H1 (cell line): ENCODE measurements around the gene UGT2B7. TPM values are rescaled to one million over a fixed set of nuclear protein-coding genes. Genes with fewer than 3 reads are reported as not detected.

ENCODE experiments used
- CTCF ChIA-PET: fragments of 300-600 bp; sonication (Branson Sonifier 250); formaldehyde crosslinking; loops from one replicate; lab custom pipeline; 2021; ENCODE audit not compliant: partially characterized antibody; lab: Charles Lee
- POLR2A ChIA-PET: fragments of 300-600 bp; sonication (Branson Sonifier 250); formaldehyde crosslinking; loops from one replicate; lab custom pipeline; 2021; ENCODE audit warnings: inconsistent platforms; ENCODE audit not compliant: partially characterized antibody; lab: Charles Lee
- DNase-seq, 2 experiments: peaks; one replicate each; pipeline versions ENCODE4 v3.0.0 to v3.0.0-alpha.2; 2010 to 2022; ENCODE audit warnings: low spot score in 2 of 2, low read depth in 1 of 2, mixed read lengths in 1 of 2
- FAIRE-seq: peaks from 2 replicates; lab custom pipeline; 2011; peaks lifted over from hg19 to GRCh38; lab: Jason Lieb, UNC
- H2AFZ ChIP-seq: 2 replicates; pipeline ENCODE4 v1.8.1; 2012; ENCODE audit warnings: low read length, inconsistent platforms
- H2AK5ac ChIP-seq: 2 replicates; pipeline ENCODE4 v1.6.1; 2013; ENCODE audit warnings: low read depth, low read length
- H2BK120ac ChIP-seq: replicated peaks from 2 replicates; pipeline ENCODE3; 2013; ENCODE audit warnings: low read depth, low read length, inconsistent platforms
- H2BK12ac ChIP-seq: 2 replicates; pipeline ENCODE4 v1.6.1; 2013; ENCODE audit warnings: low read depth, low read length
- H2BK15ac ChIP-seq: 2 replicates; pipeline ENCODE4 v1.6.1; 2013; ENCODE audit warnings: low read length
- H2BK20ac ChIP-seq: 2 replicates; pipeline ENCODE4 v1.6.1; 2013; ENCODE audit warnings: low read length
- H2BK5ac ChIP-seq: 2 replicates; pipeline ENCODE4 v1.6.1; 2013; ENCODE audit warnings: low read depth, low read length
- H3K14ac ChIP-seq: 2 replicates; pipeline ENCODE4 v1.6.1; 2013; ENCODE audit warnings: inconsistent platforms; ENCODE audit not compliant: insufficient read length
- H3K18ac ChIP-seq: 2 replicates; pipeline ENCODE4 v1.6.1; 2013; ENCODE audit warnings: low read length; ENCODE audit errors: extremely low read depth
- H3K23ac ChIP-seq: 2 replicates; pipeline ENCODE4 v1.6.1; 2013; ENCODE audit warnings: inconsistent platforms; ENCODE audit not compliant: insufficient read length
- H3K23me2 ChIP-seq: 2 replicates; pipeline ENCODE4 v1.6.1; 2013; ENCODE audit warnings: low read depth, low read length
- H3K27ac ChIP-seq: 2 replicates; pipeline ENCODE4 v1.6.1; 2011; ENCODE audit warnings: low read depth, low read length, inconsistent platforms
- H3K27me3 ChIP-seq, 4 experiments: replicated peaks in 1 of 4; 1 replicate in 1 of 4; 2 replicates in 3 of 4; pipeline versions ENCODE4 v1.6.1 to v1.8.1; 2011 to 2013; ENCODE audit warnings: low read length in 3 of 4, mild to moderate bottlenecking in 3 of 4, inconsistent platforms in 2 of 4, mixed read lengths in 2 of 4, moderate library complexity in 1 of 4; ENCODE audit not compliant: control insufficient read depth in 3 of 4, insufficient read depth in 3 of 4; ENCODE audit errors: extremely low read depth in 1 of 4
- H3K36me3 ChIP-seq, 4 experiments: 2 replicates each; pipeline versions ENCODE4 v1.6.1 to v1.8.1; 2011 to 2013; ENCODE audit warnings: mild to moderate bottlenecking in 4 of 4, low read length in 3 of 4, moderate library complexity in 2 of 4, control low read depth in 1 of 4, inconsistent platforms in 1 of 4; ENCODE audit not compliant: insufficient read depth in 4 of 4, control insufficient read depth in 2 of 4
- H3K4ac ChIP-seq: replicated peaks from 2 replicates; pipeline ENCODE3; 2013; ENCODE audit warnings: low read length, low read depth, mixed read lengths, inconsistent platforms; ENCODE audit not compliant: insufficient read length
- H3K4me1 ChIP-seq, 4 experiments: replicated peaks in 1 of 4; 1 replicate in 1 of 4; 2 replicates in 3 of 4; pipeline versions ENCODE4 v1.6.1 to v1.8.1; 2011 to 2013; ENCODE audit warnings: low read length in 3 of 4, inconsistent platforms in 2 of 4, mixed read lengths in 1 of 4; ENCODE audit not compliant: insufficient read depth in 4 of 4, control insufficient read depth in 3 of 4
- H3K4me2 ChIP-seq, 2 experiments: 2 replicates each; pipeline versions ENCODE4 v1.6.1 to v1.8.1; 2011 to 2013; ENCODE audit warnings: low read depth in 2 of 2, low read length in 2 of 2, control low read depth in 1 of 2, inconsistent platforms in 1 of 2, mild to moderate bottlenecking in 1 of 2; ENCODE audit not compliant: insufficient read depth in 1 of 2
- H3K4me3 ChIP-seq, 4 experiments: fragments of 200-600, 300-600 bp in 1 of 4; sonication (generic), shearing (Covaris generic), sonication (Bioruptor Twin) in 1 of 4; 2 replicates each; pipeline versions ENCODE4 v1.5.1 to v1.8.1; 2011 to 2016; ENCODE audit warnings: low read length in 4 of 4, low read depth in 3 of 4, control low read depth in 2 of 4, inconsistent platforms in 2 of 4, mild to moderate bottlenecking in 2 of 4, mixed read lengths in 1 of 4, moderate library complexity in 1 of 4; ENCODE audit not compliant: insufficient read depth in 2 of 4; ENCODE audit errors: extremely low read depth in 1 of 4
- H3K56ac ChIP-seq: replicated peaks from 2 replicates; pipeline ENCODE3; 2013; ENCODE audit warnings: low read depth, mild to moderate bottlenecking, mixed read lengths, low read length, inconsistent platforms; ENCODE audit not compliant: insufficient read length
- H3K79me1 ChIP-seq: 2 replicates; pipeline ENCODE4 v1.6.1; 2013; ENCODE audit warnings: low read depth, low read length, control low read depth
- H3K79me2 ChIP-seq, 2 experiments: 2 replicates each; pipeline versions ENCODE4 v1.6.1 to v1.8.1; 2012 to 2013; ENCODE audit warnings: low read length in 2 of 2, mild to moderate bottlenecking in 2 of 2, inconsistent platforms in 1 of 2; ENCODE audit not compliant: insufficient read depth in 2 of 2, control insufficient read depth in 1 of 2
- H3K9ac ChIP-seq, 4 experiments: replicated peaks in 1 of 4; 1 replicate in 1 of 4; 2 replicates in 3 of 4; pipeline versions ENCODE4 v1.6.1 to v1.8.1; 2011 to 2013; ENCODE audit warnings: low read depth in 3 of 4, low read length in 3 of 4, control low read depth in 2 of 4, mild to moderate bottlenecking in 2 of 4, moderate library complexity in 2 of 4, inconsistent platforms in 1 of 4; ENCODE audit errors: extremely low read depth in 1 of 4
- H3K9me3 ChIP-seq, 2 experiments: 2 replicates each; pipeline versions ENCODE4 v1.6.1 to v1.8.1; 2012 to 2013; ENCODE audit warnings: mild to moderate bottlenecking in 2 of 2, moderate library complexity in 2 of 2, control low read depth in 1 of 2, inconsistent platforms in 1 of 2, low read depth in 1 of 2, low read length in 1 of 2, mixed read lengths in 1 of 2; ENCODE audit not compliant: insufficient read depth in 2 of 2
- H4K20me1 ChIP-seq, 2 experiments: replicated peaks in 1 of 2; 2 replicates each; pipeline versions ENCODE3 to v1.8.1; 2011 to 2013; ENCODE audit warnings: inconsistent platforms in 2 of 2, low read length in 2 of 2, mild to moderate bottlenecking in 1 of 2; ENCODE audit not compliant: insufficient read depth in 2 of 2, control insufficient read depth in 1 of 2
- H4K5ac ChIP-seq: 2 replicates; pipeline ENCODE4 v1.6.1; 2013; ENCODE audit warnings: low read length, low read depth, mixed read lengths, inconsistent platforms; ENCODE audit not compliant: insufficient read length
- H4K8ac ChIP-seq: 2 replicates; pipeline ENCODE4 v1.8.0; 2013; ENCODE audit warnings: mild to moderate bottlenecking, moderate library complexity, low read length, inconsistent platforms; ENCODE audit not compliant: insufficient read depth; ENCODE audit errors: extremely low read depth
- H4K91ac ChIP-seq: replicated peaks from 2 replicates; pipeline ENCODE3; 2013; ENCODE audit warnings: low read length, mixed read lengths, inconsistent platforms; ENCODE audit not compliant: insufficient read length
- ATF2 ChIP-seq: IDR thresholded peaks from 2 replicates; pipeline ENCODE4 v1.6.1; 2012; ENCODE audit warnings: low read length, inconsistent platforms
- HDAC2 ChIP-seq, 2 experiments: fragments of 300-600 bp in 1 of 2; sonication (generic) in 1 of 2; IDR thresholded peaks; 2 replicates each; pipeline ENCODE4 v1.6.1; 2011 to 2012; ENCODE audit warnings: low read depth in 2 of 2, low read length in 2 of 2, mild to moderate bottlenecking in 2 of 2, moderate library complexity in 2 of 2, borderline replicate concordance in 1 of 2, inconsistent platforms in 1 of 2
- POLR2AphosphoS5 ChIP-seq: IDR thresholded peaks from 2 replicates; pipeline ENCODE4 v1.6.1; 2011; ENCODE audit warnings: low read depth, low read length
- SIX5 ChIP-seq: IDR thresholded peaks from 2 replicates; pipeline ENCODE4 v1.6.1; 2011; ENCODE audit warnings: mild to moderate bottlenecking, low read depth, low read length
- TEAD4 ChIP-seq: IDR thresholded peaks from 2 replicates; pipeline ENCODE4 v1.6.1; 2012; ENCODE audit warnings: low read depth, low read length, inconsistent platforms, mixed read lengths
- WGBS, 2 experiments: shearing (Covaris generic) in 1 of 2; methylation state at CpG; one replicate each; pipeline versions ENCODE4 v1.1.6 to v1.1.7; 2013 to 2015; ENCODE audit warnings: low lambda C conversion rate in 2 of 2, mixed read lengths in 2 of 2, inconsistent platforms in 1 of 2, low coverage in 1 of 2, missing lambda C conversion rate in 1 of 2; ENCODE audit not compliant: insufficient replicate concordance in 2 of 2, insufficient coverage in 1 of 2, insufficient read length in 1 of 2; ENCODE audit errors: extremely low coverage in 1 of 2, missing lambda C conversion rate in 1 of 2; 5-methylcytosine and 5-hydroxymethylcytosine counted together
- polyA plus RNA-seq, 7 experiments: library from polyadenylated mRNA; depleted of rRNA in 3 of 7; stranded (reverse) in 5 of 7; unstranded in 2 of 7; fragments of >200 nt in 5 of 7; fragments of 200-250 nt in 2 of 7; gene quantifications; 1 replicate in 5 of 7; 2 replicates in 1 of 7; 4 replicates in 1 of 7; pipeline versions ENCODE4 v1.2.1 to v1.2.3, GENCODE V29; 2011 to 2013; ENCODE audit warnings: missing spikeins in 2 of 7, mixed read lengths in 2 of 7
- total RNA-seq: library from RNA; stranded (reverse); fragmentation: NEBNext Ultra II Directional; extraction: Animal tissue kit (Norgen Biotek cat#: 25700); gene quantifications from 2 replicates; pipeline ENCODE4 v1.2.1, GENCODE V29; 2021
- TF ChIP-seq, protein P1 (sequence below), 3 experiments: IDR thresholded peaks; 1 replicate in 2 of 3; 2 replicates in 1 of 3; pipeline versions ENCODE4 v1.5.1 to v1.6.1; 2011; ENCODE audit warnings: low read length in 3 of 3, mild to moderate bottlenecking in 3 of 3, inconsistent platforms in 2 of 3, low read depth in 1 of 3, moderate library complexity in 1 of 3; ENCODE audit not compliant: insufficient read depth in 1 of 3; ENCODE audit errors: control extremely low read depth in 1 of 3
- TF ChIP-seq, protein P2 (sequence below): IDR thresholded peaks from 2 replicates; pipeline ENCODE4 v1.6.1; 2012; ENCODE audit warnings: inconsistent platforms

Gene UGT2B7
- total and polyA plus RNA-seq, 2 of the 8 experiments (the other 6 are each of a cell fraction or from before 2014, with no cell fraction given): not detected

GRCh38 chr4:69058410-69059059 lies 37.7 kb upstream of the UGT2B7 start:
- H3K23me2 ChIP-seq: no peaks in the 10 kb centered on the region
- peak overlapping the region; percentile 67 for H2BK5ac ChIP-seq
- H4K8ac ChIP-seq: no peak overlapping the region
- no peaks in the 10 kb centered on the region for H3K27me3 ChIP-seq
- no peak overlapping the region for H3K56ac ChIP-seq
- H3K18ac ChIP-seq: peak overlapping the region; percentile 53
- 56% methylated on average over 6 of the region's 6 CpGs; no CpG with 5 or more reads in 1 of the 2 experiments for WGBS, 2 experiments
- H3K23ac ChIP-seq: no peak overlapping the region
- no peak overlapping the region for H3K14ac ChIP-seq
- peak overlapping the region; percentile 82 for H2AFZ ChIP-seq
- H2BK120ac ChIP-seq: peak overlapping the region; percentile 59
- H2BK12ac ChIP-seq: peak overlapping the region; percentile 92; the same call in 1 of the 2 replicates
- no peak overlapping the region for H2AK5ac ChIP-seq
- H3K4me3 ChIP-seq: peak overlapping the region in 2 of 4 experiments; percentile 1 to 27; a peak in 3 of 8 replicates
- H4K20me1 ChIP-seq: no peaks in the 10 kb centered on the region
- no peak overlapping the region; a peak in 1 of 7 replicates for H3K9ac ChIP-seq
- H3K4me1 ChIP-seq: peaks cover 13 to 20% (median 14%) of the 10 kb centered on the region in 4 experiments; a peak in 6 of 7 replicates
- no peaks in the 10 kb centered on the region for H3K36me3 ChIP-seq
- H3K27ac ChIP-seq: peak overlapping the region; percentile 49; the same call in 1 of the 2 replicates
- peak overlapping the region; percentile 81 for H4K91ac ChIP-seq
- H2BK20ac ChIP-seq: no peak overlapping the region
- no peak for DNase-seq
- ChIA-PET CTCF (interaction anchor here (0.6 to 1.2 kb wide), 5 partner anchors 11 to 1113 kb away, joined by 3 read pairs; no protein-coding TSS in a partner anchor), POLR2A (interaction anchor here (2.0 kb wide), 1 partner anchor 153 kb away, joined by 9 read pairs; no protein-coding TSS in a partner anchor)
- no peak for FAIRE-seq
- H3K4me2 ChIP-seq: peak overlapping the region; percentile 59 to 67
- H3K9me3 ChIP-seq: no peaks in the 10 kb centered on the region
- no peak overlapping the region; the same call in 1 of the 2 replicates for H2BK15ac ChIP-seq
- no peaks in the 10 kb centered on the region for H3K79me2 ChIP-seq
- H3K4ac ChIP-seq: peak overlapping the region; percentile 49
- no peaks in the 10 kb centered on the region for H3K79me1 ChIP-seq
- H4K5ac ChIP-seq: peak overlapping the region; percentile 32
- TF ChIP-seq SIX5: no peak
- TF ChIP-seq, protein P1, sequence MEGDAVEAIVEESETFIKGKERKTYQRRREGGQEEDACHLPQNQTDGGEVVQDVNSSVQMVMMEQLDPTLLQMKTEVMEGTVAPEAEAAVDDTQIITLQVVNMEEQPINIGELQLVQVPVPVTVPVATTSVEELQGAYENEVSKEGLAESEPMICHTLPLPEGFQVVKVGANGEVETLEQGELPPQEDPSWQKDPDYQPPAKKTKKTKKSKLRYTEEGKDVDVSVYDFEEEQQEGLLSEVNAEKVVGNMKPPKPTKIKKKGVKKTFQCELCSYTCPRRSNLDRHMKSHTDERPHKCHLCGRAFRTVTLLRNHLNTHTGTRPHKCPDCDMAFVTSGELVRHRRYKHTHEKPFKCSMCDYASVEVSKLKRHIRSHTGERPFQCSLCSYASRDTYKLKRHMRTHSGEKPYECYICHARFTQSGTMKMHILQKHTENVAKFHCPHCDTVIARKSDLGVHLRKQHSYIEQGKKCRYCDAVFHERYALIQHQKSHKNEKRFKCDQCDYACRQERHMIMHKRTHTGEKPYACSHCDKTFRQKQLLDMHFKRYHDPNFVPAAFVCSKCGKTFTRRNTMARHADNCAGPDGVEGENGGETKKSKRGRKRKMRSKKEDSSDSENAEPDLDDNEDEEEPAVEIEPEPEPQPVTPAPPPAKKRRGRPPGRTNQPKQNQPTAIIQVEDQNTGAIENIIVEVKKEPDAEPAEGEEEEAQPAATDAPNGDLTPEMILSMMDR (IDR thresholded peaks at IDR 0.05; ENCODE audit: control extremely low read depth in 1 of 3, insufficient read depth in 1 of 3, low read depth in 1 of 3, low read length in 3 of 3): no peak
- no peak for TF ChIP-seq TEAD4
- no peak for TF ChIP-seq ATF2
- TF ChIP-seq POLR2AphosphoS5: no peak
- no peak for TF ChIP-seq HDAC2 (IDR thresholded peaks at IDR 0.05; ENCODE audit: borderline replicate concordance in 1 of 2, low read depth in 2 of 2, low read length in 2 of 2)
- TF ChIP-seq, protein P2, sequence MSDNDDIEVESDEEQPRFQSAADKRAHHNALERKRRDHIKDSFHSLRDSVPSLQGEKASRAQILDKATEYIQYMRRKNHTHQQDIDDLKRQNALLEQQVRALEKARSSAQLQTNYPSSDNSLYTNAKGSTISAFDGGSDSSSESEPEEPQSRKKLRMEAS: no peak
